ENCODE results near the gene ATP9B.

Gene ATP9B

DNA sequence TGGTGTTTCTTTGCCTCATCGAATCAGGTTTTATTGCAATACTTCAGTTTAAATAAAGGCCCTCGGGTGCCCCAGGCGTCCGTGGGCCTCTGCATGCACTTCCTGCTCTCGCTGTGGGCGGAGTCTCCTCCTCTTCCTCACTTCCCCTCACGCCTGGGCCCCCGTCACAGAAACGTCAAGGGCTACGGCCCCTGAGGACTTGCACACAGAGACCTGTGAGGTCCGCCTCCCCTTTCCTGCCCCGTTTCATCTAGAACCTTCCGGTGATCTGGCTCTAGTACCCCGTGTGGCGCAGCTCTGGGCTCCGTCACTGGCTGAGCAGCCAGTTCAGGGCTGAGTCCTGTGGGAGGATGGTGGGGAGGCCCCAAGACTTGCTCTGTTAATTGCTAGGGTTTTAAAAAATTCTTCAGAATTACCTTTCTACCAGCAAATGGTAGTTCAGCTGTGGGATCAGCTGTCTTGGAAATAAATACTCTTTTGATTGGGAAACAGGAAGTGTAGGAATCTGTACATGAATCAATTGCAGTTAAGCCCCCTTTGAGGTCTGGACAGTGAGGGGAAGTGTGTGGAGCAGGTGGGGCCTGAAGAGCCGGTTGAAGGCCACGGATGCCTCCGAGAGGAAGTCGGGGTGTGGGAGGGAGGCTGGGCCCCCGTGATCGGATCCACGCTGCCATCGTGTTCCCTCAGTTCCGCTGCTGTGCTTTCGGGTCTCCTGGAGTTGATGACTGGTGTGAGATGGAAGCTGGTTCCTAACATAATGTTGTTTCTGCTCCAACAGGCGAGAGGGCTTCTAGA lies 336.8 kb downstream of the ATP9B start:
- peak; percentile 85 to 90 (median 88) for DNase-seq
- Histone ChIP-seq H3K36me3 (ENCODE audit: control insufficient read depth, insufficient read depth, low read length) (peaks cover 12% of the 10 kb centered on the region), H3K4me3 (ENCODE audit: insufficient read depth, low read depth, low read length, poor library complexity, severe bottlenecking) (peak overlapping the region; percentile 0), H3K27me3 (replicated peaks; ENCODE audit: control insufficient read depth, insufficient read depth, low read length, poor library complexity, severe bottlenecking) (no peaks in the 10 kb centered on the region), H3K27ac (ENCODE audit: insufficient read depth, low read length, poor library complexity, severe bottlenecking) (peak overlapping the region; percentile 93), H3K9me3 (ENCODE audit: control insufficient read depth, low read length) (no peaks in the 10 kb centered on the region), H3K4me1 (ENCODE audit: control insufficient read depth, insufficient read depth, low read length, poor library complexity, severe bottlenecking) (peaks cover 56% of the 10 kb centered on the region)

- DNase-seq, result no peak
- peaks cover 17% of the 10 kb centered on the region for H3K36me3 ChIP-seq (ENCODE audit: control insufficient read depth, insufficient read depth, low read length)
- peak overlapping the region; percentile 93 for H3K27ac ChIP-seq (ENCODE audit: insufficient read depth, low read length, poor library complexity, severe bottlenecking)
- no peaks in the 10 kb centered on the region for H3K27me3 ChIP-seq (replicated peaks; ENCODE audit: control insufficient read depth, insufficient read depth, low read length, poor library complexity, severe bottlenecking)
- peak overlapping the region; percentile 0 for H3K4me3 ChIP-seq (ENCODE audit: insufficient read depth, low read depth, low read length, poor library complexity, severe bottlenecking)
- no peaks in the 10 kb centered on the region for H3K9me3 ChIP-seq (ENCODE audit: control insufficient read depth, low read length)
- peaks cover 49% of the 10 kb centered on the region for H3K4me1 ChIP-seq (ENCODE audit: control insufficient read depth, insufficient read depth, low read length, poor library complexity, severe bottlenecking)
Observed at GRCh38 chr18:79406708-79407107, 337.5 kb downstream of the ATP9B start.

DNA sequence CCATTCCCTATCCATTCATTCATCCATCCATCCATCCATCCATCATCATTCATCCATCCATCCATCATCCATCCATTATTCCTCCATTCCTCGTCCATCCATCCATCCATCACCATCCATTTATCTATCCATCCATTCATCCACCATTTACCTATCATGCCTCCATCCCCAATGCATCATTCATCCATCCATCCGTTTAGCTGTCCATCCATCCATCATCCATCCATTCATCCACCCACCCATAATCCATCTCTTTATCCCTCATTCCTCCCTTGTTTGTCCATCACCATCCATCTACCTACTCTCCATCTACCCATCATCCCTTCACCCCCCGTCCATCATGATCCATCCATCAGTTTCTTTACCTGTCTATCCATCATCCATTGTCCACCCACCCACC lies 340.1 kb downstream of the ATP9B start:
- peaks cover 24% of the 10 kb centered on the region for H3K4me1 ChIP-seq (ENCODE audit: control insufficient read depth, insufficient read depth, low read length, poor library complexity, severe bottlenecking)
- H3K36me3 ChIP-seq (ENCODE audit: control insufficient read depth, insufficient read depth, low read length), result peaks cover 37% of the 10 kb centered on the region
- no peak overlapping the region for H3K4me3 ChIP-seq (ENCODE audit: insufficient read depth, low read depth, low read length, poor library complexity, severe bottlenecking)
- no peak for DNase-seq
- H3K27me3 ChIP-seq (replicated peaks; ENCODE audit: control insufficient read depth, insufficient read depth, low read length, poor library complexity, severe bottlenecking), result no peaks in the 10 kb centered on the region
- H3K27ac ChIP-seq (ENCODE audit: insufficient read depth, low read length, poor library complexity, severe bottlenecking), result no peak overlapping the region
- no peaks in the 10 kb centered on the region for H3K9me3 ChIP-seq (ENCODE audit: control insufficient read depth, low read length)

GRCh38 chr18:79410171-79410641 lies 341.0 kb downstream of the ATP9B start:
- DNase-seq, result no peak
- H3K4me3 ChIP-seq (ENCODE audit: insufficient read depth, low read depth, low read length, poor library complexity, severe bottlenecking), result no peak overlapping the region
- no peaks in the 10 kb centered on the region for H3K9me3 ChIP-seq (ENCODE audit: control insufficient read depth, low read length)
- H3K4me1 ChIP-seq (ENCODE audit: control insufficient read depth, insufficient read depth, low read length, poor library complexity, severe bottlenecking), result peaks cover 15% of the 10 kb centered on the region
- no peaks in the 10 kb centered on the region for H3K27me3 ChIP-seq (replicated peaks; ENCODE audit: control insufficient read depth, insufficient read depth, low read length, poor library complexity, severe bottlenecking)
- H3K36me3 ChIP-seq (ENCODE audit: control insufficient read depth, insufficient read depth, low read length), result peaks cover 44% of the 10 kb centered on the region
- no peak overlapping the region for H3K27ac ChIP-seq (ENCODE audit: insufficient read depth, low read length, poor library complexity, severe bottlenecking)

- H3K4me3 ChIP-seq (ENCODE audit: insufficient read depth, low read depth, low read length, poor library complexity, severe bottlenecking), result no peak overlapping the region
- H3K4me1 ChIP-seq (ENCODE audit: control insufficient read depth, insufficient read depth, low read length, poor library complexity, severe bottlenecking), result peaks cover 7% of the 10 kb centered on the region
- no peak overlapping the region for H3K27ac ChIP-seq (ENCODE audit: insufficient read depth, low read length, poor library complexity, severe bottlenecking)
- peaks cover 44% of the 10 kb centered on the region for H3K36me3 ChIP-seq (ENCODE audit: control insufficient read depth, insufficient read depth, low read length)
- DNase-seq, result no peak
- H3K27me3 ChIP-seq (replicated peaks; ENCODE audit: control insufficient read depth, insufficient read depth, low read length, poor library complexity, severe bottlenecking), result no peaks in the 10 kb centered on the region
- H3K9me3 ChIP-seq (ENCODE audit: control insufficient read depth, low read length), result no peaks in the 10 kb centered on the region
Observed at GRCh38 chr18:79410731-79411613, 341.8 kb downstream of the ATP9B start.

DNA sequence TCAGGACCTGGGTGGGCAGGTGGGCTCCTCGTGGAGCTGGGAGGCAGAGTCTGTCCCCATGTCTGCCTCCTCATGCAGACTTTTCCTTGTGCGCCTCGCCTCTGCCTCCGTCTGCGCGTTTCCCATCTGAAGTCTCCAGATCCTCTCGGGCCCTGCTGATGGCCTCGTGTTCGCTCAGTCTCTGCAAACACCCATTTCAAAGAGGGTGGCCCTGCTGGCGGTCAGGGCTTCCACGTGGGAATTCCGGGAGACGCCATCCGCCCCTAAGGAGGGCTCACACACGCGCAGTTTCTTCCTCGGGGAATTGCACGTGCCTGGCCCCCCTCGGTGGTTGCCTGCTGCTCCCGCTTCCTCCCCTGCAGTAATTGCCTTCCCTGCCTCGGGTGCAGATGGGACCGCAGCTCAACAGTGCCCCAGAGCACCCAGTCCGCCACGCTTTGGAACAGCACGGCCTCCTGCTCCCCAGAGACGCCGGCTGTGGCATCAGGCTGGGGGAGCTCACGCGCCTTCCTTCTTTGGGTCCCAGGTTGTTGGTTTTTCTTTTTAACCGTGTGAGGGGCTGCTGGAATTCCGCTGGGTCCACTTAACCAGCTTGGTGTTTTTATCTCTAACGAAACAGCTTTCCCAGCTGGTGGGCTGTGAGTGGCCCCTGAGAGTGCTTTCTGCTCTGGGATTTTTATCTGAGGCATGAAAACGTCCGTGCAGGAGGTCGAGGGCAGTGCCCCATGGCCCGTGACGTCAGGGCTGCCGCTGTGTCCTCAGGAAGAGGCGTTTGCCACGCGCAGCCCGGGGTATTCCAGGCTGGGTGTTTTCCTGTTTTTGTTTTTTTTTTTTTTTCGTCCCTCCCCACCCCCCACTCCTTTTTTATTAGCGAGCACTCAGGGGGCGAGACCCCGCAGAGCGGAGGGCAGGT lies 342.7 kb downstream of the ATP9B start:
- Histone ChIP-seq H3K4me3 (ENCODE audit: insufficient read depth, low read depth, low read length, poor library complexity, severe bottlenecking) (no peak overlapping the region), H3K27ac (ENCODE audit: insufficient read depth, low read length, poor library complexity, severe bottlenecking) (no peak overlapping the region), H3K36me3 (ENCODE audit: control insufficient read depth, insufficient read depth, low read length) (peaks cover 44% of the 10 kb centered on the region), H3K4me1 (ENCODE audit: control insufficient read depth, insufficient read depth, low read length, poor library complexity, severe bottlenecking) (peaks cover 8% of the 10 kb centered on the region), H3K9me3 (ENCODE audit: control insufficient read depth, low read length) (no peaks in the 10 kb centered on the region), H3K27me3 (replicated peaks; ENCODE audit: control insufficient read depth, insufficient read depth, low read length, poor library complexity, severe bottlenecking) (no peaks in the 10 kb centered on the region)
- DNase-seq, result no peak

GRCh38 chr18:79413025-79413424 lies 343.8 kb downstream of the ATP9B start:
- Histone ChIP-seq H3K27ac (ENCODE audit: insufficient read depth, low read length, poor library complexity, severe bottlenecking) (no peak overlapping the region), H3K27me3 (replicated peaks; ENCODE audit: control insufficient read depth, insufficient read depth, low read length, poor library complexity, severe bottlenecking) (no peaks in the 10 kb centered on the region), H3K36me3 (ENCODE audit: control insufficient read depth, insufficient read depth, low read length) (peaks cover 44% of the 10 kb centered on the region), H3K4me3 (ENCODE audit: insufficient read depth, low read depth, low read length, poor library complexity, severe bottlenecking) (no peak overlapping the region), H3K4me1 (ENCODE audit: control insufficient read depth, insufficient read depth, low read length, poor library complexity, severe bottlenecking) (peaks cover 8% of the 10 kb centered on the region), H3K9me3 (ENCODE audit: control insufficient read depth, low read length) (no peaks in the 10 kb centered on the region)
- DNase-seq, result no peak

DNA sequence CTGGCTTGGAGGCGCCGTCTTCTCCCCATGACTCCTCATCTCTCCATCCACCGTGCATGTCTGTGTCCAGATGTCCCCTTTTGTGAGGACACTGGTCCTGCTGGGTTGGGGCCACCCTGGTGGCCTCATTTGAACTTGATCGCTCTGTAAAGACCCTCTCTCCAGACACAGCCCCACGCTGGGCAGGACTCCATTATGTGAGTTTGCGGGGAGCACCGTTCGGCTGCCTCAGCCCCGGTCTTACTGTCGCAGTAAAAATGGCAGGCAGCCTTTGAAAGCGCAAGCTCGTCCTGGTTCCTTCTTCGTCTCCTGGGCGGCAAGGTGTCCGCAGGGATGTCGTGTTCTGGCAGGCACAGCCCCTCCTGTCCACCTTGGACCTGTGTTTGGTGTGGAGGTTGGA lies 344.2 kb downstream of the ATP9B start:
- Histone ChIP-seq H3K4me3 (ENCODE audit: insufficient read depth, low read depth, low read length, poor library complexity, severe bottlenecking) (no peak overlapping the region), H3K27me3 (replicated peaks; ENCODE audit: control insufficient read depth, insufficient read depth, low read length, poor library complexity, severe bottlenecking) (no peaks in the 10 kb centered on the region), H3K4me1 (ENCODE audit: control insufficient read depth, insufficient read depth, low read length, poor library complexity, severe bottlenecking) (peaks cover 8% of the 10 kb centered on the region), H3K27ac (ENCODE audit: insufficient read depth, low read length, poor library complexity, severe bottlenecking) (no peak overlapping the region), H3K36me3 (ENCODE audit: control insufficient read depth, insufficient read depth, low read length) (peaks cover 48% of the 10 kb centered on the region), H3K9me3 (ENCODE audit: control insufficient read depth, low read length) (no peaks in the 10 kb centered on the region)
- no peak for DNase-seq

GRCh38 chr18:79413901-79414300 lies 344.7 kb downstream of the ATP9B start:
- no peak overlapping the region for H3K27ac ChIP-seq (ENCODE audit: insufficient read depth, low read length, poor library complexity, severe bottlenecking)
- H3K4me3 ChIP-seq (ENCODE audit: insufficient read depth, low read depth, low read length, poor library complexity, severe bottlenecking), result no peak overlapping the region
- no peaks in the 10 kb centered on the region for H3K27me3 ChIP-seq (replicated peaks; ENCODE audit: control insufficient read depth, insufficient read depth, low read length, poor library complexity, severe bottlenecking)
- no peak for DNase-seq
- peaks cover 51% of the 10 kb centered on the region for H3K36me3 ChIP-seq (ENCODE audit: control insufficient read depth, insufficient read depth, low read length)
- peaks cover 8% of the 10 kb centered on the region for H3K4me1 ChIP-seq (ENCODE audit: control insufficient read depth, insufficient read depth, low read length, poor library complexity, severe bottlenecking)
- H3K9me3 ChIP-seq (ENCODE audit: control insufficient read depth, low read length), result no peaks in the 10 kb centered on the region
